ENCODE data around the gene PALD1. TPM values are rescaled to one million over a fixed set of nuclear protein-coding genes. Genes with fewer than 3 reads are reported as not detected.

PALD1 gene
- total RNA-seq, 1 donor from 2014 or later, result not detected

DNA sequence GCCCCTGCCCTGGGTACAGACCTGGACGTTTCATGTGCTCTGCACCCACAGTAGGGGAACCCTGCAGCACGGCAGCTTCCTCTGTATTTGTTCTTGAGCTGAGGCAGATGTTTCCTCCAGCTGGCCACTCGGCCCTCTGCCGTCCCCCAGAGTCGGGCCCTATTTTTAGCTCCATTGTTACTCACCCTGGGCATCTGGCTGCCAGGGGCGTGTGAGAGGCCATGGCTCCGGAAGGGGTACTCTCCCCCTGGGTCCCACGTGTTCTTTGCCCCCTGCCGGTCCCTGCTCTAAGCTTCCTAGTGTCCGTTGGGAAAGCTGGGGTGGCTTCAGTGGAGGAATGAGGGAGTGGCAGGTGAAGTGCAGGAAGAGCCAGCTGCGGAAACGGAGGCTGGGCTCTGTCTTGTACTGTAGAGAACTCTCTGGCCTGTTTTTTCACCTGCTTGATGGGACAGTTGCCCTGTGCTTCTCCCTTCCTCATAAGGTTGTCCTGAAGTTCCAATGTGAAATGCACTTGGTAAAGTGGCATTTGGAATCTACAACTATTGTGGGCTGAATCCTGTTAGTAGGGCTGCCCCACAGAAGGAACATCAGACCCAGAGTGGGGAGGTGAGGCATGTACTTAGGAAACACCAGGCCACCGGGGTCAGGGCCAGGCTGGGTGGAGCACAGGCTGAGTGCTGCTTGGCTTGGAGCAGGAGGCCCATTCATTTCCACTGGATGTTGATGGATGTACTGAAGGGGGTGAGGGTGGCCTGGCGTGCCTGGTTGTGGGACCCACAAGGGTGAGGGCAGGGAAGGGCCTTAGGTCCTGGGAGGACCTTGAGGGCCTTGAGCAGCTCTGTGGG lies 30.6 kb downstream of the PALD1 start:
- TF ChIP-seq, protein P1, sequence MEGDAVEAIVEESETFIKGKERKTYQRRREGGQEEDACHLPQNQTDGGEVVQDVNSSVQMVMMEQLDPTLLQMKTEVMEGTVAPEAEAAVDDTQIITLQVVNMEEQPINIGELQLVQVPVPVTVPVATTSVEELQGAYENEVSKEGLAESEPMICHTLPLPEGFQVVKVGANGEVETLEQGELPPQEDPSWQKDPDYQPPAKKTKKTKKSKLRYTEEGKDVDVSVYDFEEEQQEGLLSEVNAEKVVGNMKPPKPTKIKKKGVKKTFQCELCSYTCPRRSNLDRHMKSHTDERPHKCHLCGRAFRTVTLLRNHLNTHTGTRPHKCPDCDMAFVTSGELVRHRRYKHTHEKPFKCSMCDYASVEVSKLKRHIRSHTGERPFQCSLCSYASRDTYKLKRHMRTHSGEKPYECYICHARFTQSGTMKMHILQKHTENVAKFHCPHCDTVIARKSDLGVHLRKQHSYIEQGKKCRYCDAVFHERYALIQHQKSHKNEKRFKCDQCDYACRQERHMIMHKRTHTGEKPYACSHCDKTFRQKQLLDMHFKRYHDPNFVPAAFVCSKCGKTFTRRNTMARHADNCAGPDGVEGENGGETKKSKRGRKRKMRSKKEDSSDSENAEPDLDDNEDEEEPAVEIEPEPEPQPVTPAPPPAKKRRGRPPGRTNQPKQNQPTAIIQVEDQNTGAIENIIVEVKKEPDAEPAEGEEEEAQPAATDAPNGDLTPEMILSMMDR (IDR thresholded peaks at IDR 0.05; ENCODE audit: insufficient read depth, low read length, severe bottlenecking), result no peak
- H3K27me3 ChIP-seq (ENCODE audit: control insufficient read depth, insufficient read depth, low read length), result peaks cover 9% of the 10 kb centered on the region
- H3K36me3 ChIP-seq (ENCODE audit: control insufficient read depth, insufficient read depth, low read length), result no peaks in the 10 kb centered on the region
- no peak for DNase-seq (ENCODE audit: low read depth)
- H3K4me3 ChIP-seq (ENCODE audit: low read depth, low read length), result no peak overlapping the region
- no peak for FAIRE-seq

DNA sequence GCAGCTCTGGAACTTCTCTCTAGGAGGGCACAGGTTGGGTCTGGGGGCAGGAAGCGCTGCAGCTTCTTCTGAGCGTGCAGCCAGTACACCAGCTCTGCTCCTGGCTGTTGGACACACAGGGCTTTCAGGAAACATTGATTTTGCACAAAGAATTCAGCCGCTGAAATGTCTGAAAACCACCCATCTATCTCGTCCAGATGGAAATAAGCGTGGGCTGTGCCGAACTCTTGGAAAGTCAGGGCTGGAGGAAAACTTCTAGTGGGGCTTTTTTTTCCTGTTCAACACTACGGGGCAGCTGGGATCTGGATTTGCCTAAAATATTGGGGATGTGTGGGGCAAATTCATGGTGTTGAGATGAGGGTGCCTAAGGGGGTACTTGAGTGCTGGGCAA lies 31.2 kb downstream of the PALD1 start:
- DNase-seq (ENCODE audit: low read depth), result no peak
- H3K4me3 ChIP-seq (ENCODE audit: low read depth, low read length), result no peak overlapping the region
- H3K36me3 ChIP-seq (ENCODE audit: control insufficient read depth, insufficient read depth, low read length), result no peaks in the 10 kb centered on the region
- FAIRE-seq, result no peak
- TF ChIP-seq, protein P1 (IDR thresholded peaks at IDR 0.05; ENCODE audit: insufficient read depth, low read length, severe bottlenecking), result no peak
- peaks cover 9% of the 10 kb centered on the region for H3K27me3 ChIP-seq (ENCODE audit: control insufficient read depth, insufficient read depth, low read length)

DNA sequence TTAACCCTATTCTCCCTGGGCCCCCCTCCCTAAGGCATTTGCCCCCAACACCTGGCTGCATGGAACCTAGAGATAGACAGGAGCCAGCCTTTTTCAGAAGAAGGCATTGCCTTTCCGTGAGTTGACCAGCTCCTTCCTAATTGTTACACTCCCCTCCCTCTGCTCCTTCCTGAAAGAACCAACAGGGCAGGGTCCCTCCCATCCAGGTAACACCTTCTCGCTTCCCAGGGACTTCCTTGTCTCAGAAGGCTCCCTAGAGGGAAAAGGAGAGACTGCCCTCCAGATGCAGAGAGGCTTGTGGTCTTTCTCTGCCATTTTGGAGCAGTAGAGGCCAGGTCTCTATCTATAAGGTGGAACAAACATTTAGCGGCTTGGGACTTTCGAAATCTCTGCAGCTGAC lies 31.9 kb downstream of the PALD1 start:
- peak; percentile 55 for FAIRE-seq
- peaks cover 9% of the 10 kb centered on the region for H3K27me3 ChIP-seq (ENCODE audit: control insufficient read depth, insufficient read depth, low read length)

DNA sequence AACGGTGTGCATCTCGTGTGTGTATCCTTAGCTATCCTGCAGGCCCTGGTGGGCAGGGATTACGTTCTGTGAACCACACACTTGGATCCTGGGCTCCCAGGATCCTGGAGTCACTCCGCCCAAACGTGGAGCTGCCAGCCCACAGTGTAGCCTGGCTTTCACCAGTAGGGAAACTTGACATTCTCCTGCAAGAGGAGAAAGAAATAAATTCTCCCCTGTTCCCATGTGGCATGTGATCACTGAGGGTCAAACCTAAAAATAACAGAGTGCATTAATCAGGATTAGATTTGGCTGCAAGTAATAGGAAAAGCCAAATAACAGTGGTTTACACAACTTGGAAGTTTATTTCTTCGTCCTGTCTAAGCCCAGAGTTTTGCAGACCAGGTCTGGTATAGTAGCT lies 32.3 kb downstream of the PALD1 start:
- peak; percentile 86 for FAIRE-seq
- Histone ChIP-seq H3K36me3 (ENCODE audit: control insufficient read depth, insufficient read depth, low read length) (no peaks in the 10 kb centered on the region), H3K27me3 (ENCODE audit: control insufficient read depth, insufficient read depth, low read length) (peaks cover 9% of the 10 kb centered on the region), H3K4me3 (ENCODE audit: low read depth, low read length) (no peak overlapping the region)
- TF ChIP-seq, protein P1 (IDR thresholded peaks at IDR 0.05; ENCODE audit: insufficient read depth, low read length, severe bottlenecking), result no peak
- no peak for DNase-seq (ENCODE audit: low read depth)

More for the DNA sequence above, 31.9 kb downstream of the PALD1 start:
- DNase-seq (ENCODE audit: low read depth), result no peak
- Histone ChIP-seq H3K36me3 (ENCODE audit: control insufficient read depth, insufficient read depth, low read length) (no peaks in the 10 kb centered on the region), H3K4me3 (ENCODE audit: low read depth, low read length) (no peak overlapping the region)
- TF ChIP-seq, protein P1 (IDR thresholded peaks at IDR 0.05; ENCODE audit: insufficient read depth, low read length, severe bottlenecking), result no peak

DNA sequence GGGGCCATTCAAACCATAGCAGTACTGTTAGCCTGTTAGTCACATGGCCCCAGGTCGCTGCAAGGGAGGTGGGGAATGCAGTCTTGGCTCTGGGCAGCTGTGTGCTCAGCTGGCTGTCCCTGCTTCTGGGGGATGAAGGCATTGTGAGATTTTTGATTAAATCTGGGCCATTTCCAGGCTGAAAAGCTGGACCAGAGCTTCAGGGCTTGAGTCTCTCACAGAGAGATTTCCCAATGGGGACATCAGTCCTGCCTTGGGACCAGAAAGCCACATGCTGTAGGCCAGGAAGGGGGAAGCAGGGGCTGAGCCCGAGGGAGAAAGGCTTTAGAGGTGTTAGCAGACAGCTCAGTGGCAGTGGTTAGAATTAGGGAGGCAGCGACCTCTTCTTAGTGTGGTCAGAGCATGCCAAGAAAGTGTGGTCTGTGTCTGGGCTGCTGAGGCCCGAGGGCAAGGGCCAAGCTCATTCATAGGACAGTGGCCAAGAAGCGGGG lies 33.6 kb downstream of the PALD1 start:
- FAIRE-seq, result no peak
- no peak overlapping the region for H3K4me3 ChIP-seq (ENCODE audit: low read depth, low read length)
- TF ChIP-seq, protein P1 (IDR thresholded peaks at IDR 0.05; ENCODE audit: insufficient read depth, low read length, severe bottlenecking), result no peak
- no peak for DNase-seq (ENCODE audit: low read depth)
- H3K36me3 ChIP-seq (ENCODE audit: control insufficient read depth, insufficient read depth, low read length), result no peaks in the 10 kb centered on the region
- peaks cover 5% of the 10 kb centered on the region for H3K27me3 ChIP-seq (ENCODE audit: control insufficient read depth, insufficient read depth, low read length)

Measured in bronchial epithelial cell (primary cell).